GM20000 (cell line): ENCODE results near the gene CFAP299.

ENCODE experiments used
- DNase-seq: peaks from one replicate; pipeline ENCODE4 v3.0.0; 2012; ENCODE audit warnings: low spot score
- TF ChIP-seq, protein P1 (sequence below): IDR thresholded peaks from 2 replicates; pipeline ENCODE4 v1.5.1; 2012; ENCODE audit warnings: mild to moderate bottlenecking, control low read depth; ENCODE audit errors: extremely low read depth, missing control alignments

The CFAP299 gene

DNA sequence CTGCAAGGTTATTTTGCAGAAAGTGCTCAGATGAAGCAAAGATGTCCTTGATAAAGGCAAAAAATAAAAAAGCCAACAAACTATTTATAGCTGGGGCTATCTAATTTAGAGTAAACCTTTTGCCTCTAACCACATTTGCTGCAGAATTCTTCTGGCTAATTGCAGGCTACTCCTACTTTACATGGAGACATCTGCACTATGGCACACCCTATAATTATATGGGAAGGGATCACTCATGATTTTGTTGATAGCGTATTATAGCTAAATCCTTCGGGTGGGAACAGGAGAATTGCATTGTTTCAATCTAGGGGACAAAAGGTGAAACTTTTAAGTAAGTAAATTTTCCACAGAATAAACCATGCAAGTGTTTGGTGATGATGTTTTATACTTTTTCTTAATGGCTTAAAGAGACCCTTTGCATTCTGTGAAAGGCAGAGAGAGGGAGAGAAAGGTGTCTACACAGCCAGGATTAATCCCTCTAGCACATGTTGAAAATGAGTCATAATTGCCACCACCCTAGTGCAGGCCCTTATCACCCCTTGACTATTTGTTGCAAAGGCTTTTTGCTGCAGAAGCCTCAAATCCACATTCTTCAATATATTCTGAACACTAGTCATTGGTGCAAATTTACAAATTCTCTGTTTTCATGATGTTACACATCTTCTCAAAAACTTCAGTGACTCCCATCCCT is 473.7 kb downstream of the CFAP299 start:
- DNase-seq = no peak
- TF ChIP-seq, protein P1, sequence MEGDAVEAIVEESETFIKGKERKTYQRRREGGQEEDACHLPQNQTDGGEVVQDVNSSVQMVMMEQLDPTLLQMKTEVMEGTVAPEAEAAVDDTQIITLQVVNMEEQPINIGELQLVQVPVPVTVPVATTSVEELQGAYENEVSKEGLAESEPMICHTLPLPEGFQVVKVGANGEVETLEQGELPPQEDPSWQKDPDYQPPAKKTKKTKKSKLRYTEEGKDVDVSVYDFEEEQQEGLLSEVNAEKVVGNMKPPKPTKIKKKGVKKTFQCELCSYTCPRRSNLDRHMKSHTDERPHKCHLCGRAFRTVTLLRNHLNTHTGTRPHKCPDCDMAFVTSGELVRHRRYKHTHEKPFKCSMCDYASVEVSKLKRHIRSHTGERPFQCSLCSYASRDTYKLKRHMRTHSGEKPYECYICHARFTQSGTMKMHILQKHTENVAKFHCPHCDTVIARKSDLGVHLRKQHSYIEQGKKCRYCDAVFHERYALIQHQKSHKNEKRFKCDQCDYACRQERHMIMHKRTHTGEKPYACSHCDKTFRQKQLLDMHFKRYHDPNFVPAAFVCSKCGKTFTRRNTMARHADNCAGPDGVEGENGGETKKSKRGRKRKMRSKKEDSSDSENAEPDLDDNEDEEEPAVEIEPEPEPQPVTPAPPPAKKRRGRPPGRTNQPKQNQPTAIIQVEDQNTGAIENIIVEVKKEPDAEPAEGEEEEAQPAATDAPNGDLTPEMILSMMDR = no peak

DNA sequence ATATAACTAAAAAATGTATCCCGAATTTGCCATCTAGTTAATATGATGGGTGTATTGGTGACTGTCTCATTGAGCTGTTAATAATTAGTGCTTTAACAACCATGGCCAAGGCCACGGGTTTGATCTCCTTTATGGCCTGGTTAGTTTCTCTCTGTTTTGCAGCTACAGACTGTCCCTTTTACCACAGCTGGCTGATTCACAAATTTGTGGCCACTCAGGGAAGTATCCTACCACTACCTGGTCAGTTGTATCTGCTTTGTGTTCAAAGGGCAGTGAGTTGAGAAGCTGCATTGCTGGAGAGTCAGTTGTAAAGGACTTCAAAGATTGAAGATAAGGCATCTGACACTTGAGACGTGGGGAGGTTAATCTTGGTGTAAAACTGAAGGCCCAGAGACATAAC is 475.9 kb downstream of the CFAP299 start:
- DNase-seq = no peak
- TF ChIP-seq, protein P1 = no peak

DNA sequence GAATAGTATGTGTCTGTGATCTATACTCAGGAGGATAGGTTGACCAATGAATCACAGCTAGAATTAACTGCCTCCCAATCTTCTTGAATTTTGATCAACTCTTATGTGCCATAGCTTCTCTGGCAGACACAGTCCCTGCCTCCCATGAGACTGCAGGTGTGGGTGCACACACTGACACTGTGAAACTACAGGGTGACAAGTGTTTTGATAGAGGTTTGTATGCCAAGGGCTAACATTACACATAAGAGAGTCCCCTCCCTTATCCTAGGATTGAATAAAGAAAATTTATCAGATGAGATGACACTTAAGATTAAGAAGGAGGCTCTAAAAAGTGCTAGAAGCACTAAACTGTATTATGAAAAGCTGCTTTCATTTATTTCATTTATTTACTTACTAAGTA is 476.6 kb downstream of the CFAP299 start:
- no peak for DNase-seq
- TF ChIP-seq, protein P1 = no peak

DNA sequence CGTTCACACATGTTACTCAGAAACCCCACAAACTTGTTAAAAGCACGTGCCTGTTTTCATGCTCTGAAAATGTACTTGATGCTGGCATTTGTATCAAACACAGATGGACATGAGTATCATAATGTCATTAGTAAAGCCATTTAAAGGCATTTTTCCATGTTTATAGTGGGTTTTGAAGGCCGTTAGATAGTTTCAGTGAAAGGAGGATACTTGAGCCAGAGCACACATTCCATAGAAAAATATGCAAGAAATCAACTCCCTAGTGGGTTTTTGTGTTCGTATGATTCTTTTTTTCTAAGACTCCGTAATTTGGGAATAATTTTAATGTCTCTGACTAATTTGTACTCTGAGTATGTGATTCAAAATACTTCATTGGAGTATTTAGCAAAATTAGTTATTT is 478.7 kb downstream of the CFAP299 start:
- TF ChIP-seq, protein P1 = no peak
- no peak for DNase-seq

DNA sequence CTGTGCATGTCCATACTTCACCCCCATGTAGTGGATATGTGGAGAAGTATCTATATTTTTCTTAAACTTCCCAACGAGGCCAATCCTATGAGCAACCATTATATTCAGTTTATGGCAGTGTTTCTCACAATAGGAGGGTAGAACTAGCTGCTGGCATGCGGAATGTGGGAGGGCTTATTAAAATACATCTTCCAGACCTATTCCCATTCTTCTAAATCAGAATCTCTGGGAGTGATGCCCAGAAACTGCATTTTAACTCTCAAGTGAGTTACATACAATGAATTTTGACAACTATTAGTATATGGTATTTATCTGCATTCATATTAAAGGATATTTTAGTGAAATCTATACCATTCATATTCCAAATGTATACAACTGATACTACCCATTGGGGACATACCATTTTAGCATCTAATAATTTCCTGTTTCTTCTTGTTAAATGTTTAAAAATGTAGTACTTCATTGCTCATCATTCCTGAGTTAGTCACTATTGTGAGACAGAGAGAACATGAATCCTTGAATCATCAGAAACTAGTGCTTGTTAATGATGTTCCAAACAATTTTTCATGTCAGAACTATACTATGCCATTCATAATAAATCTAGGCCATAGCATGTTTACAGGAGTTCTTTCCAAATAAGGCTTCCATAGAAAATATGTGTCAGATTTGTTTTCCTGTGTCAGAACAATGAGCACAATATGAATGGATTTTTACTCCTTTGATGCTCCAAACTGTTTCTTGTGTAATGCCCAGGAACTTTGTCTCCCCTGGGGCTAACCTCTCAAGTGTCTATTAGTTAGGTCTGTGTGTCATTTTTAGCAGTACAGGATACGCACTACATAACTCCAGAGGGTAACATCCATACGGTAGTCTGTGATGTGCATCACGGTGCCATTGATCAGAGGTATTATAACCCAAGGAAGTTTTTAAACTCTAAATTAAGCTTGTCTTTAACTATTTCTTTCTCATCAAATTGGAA is 496.1 kb downstream of the CFAP299 start:
- TF ChIP-seq, protein P1 = no peak
- DNase-seq = no peak

DNA sequence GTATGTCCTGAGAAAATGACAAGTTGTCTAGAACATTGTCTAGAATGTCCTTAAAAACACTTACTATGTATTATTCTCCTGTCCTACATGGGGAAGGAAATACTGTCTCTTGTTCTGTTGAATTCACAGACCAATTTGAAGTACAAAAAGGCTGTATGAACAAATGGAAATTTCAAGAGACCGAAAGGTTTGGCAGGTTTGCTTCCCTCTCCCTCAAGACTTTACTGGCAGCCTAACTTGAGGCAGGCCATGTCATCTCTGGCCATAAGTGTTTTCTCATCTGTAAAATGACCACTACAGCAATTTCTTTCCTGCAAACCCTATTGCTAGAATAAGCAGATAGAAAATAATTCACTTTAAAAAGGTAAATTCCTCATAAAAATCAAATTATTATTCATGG is 503.8 kb downstream of the CFAP299 start:
- TF ChIP-seq, protein P1 = no peak
- DNase-seq = no peak

DNA sequence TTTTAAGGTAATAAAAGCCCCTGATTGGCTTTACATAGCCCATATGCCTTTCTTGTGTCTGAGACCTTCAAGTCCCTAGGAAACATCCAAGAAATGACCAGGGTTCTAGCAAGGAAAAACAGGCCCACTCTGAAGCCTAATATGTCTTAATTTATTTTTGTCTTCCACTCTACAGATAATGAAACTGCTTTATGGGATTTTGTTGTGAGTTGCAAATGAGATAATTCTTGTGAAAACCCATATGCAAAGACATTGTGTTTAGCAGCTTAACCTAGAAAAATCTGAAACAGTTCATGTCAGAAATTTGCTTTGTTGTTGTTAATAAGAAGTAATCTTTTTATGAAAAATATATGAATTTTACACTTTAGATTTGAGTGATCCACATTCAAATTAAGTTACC is 504.3 kb downstream of the CFAP299 start:
- no peak for DNase-seq
- TF ChIP-seq, protein P1 = no peak
